ENCODE data around the gene FASTKD3. TPM values are rescaled to one million over a fixed set of nuclear protein-coding genes. Genes with fewer than 3 reads are reported as not detected.

The FASTKD3 gene
- total RNA-seq, 1 donor from 2014 or later = 9.4 TPM

DNA sequence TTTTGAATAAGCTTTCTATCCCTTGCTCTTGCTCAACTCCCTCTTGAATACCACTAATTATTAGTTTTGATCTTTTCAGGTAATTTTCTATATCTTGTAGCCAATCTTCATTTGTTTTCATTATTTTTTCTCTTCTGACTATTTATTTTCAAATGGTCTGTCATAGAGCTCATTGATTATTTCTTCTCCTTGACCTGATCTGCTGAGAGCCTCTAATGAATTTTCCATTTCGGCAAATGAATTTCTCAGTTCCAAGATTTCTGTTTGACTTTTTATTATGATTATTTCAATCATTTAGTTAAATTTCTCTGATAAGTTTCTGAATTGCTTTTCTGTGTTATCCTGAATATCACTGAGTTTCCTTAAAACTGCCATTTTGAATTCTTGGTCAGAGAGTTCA, 39.5 kb upstream of the FASTKD3 start:
- no peak for DNase-seq
- H3K9me3 ChIP-seq = peaks cover 24% of the 10 kb centered on the region
- no peak overlapping the region for H3K4me3 ChIP-seq
- H3K27ac ChIP-seq = no peak overlapping the region
- no peak for ATAC-seq
- peaks cover 11% of the 10 kb centered on the region for H3K36me3 ChIP-seq
- H3K4me1 ChIP-seq = no peaks in the 10 kb centered on the region
- TF ChIP-seq CTCF (IDR thresholded peaks at IDR 0.05) = no peak
- no peaks in the 10 kb centered on the region for H3K27me3 ChIP-seq (ENCODE audit: low read depth)
- intact Hi-C loops (cut with DNase I) = no loop called here

GRCh38 chr5:7907612-7908011, 38.8 kb upstream of the FASTKD3 start:
- H3K9me3 ChIP-seq = peaks cover 21% of the 10 kb centered on the region
- DNase-seq (no peak), ATAC-seq (no peak)
- H3K27ac ChIP-seq = no peak overlapping the region
- H3K36me3 ChIP-seq = peaks cover 18% of the 10 kb centered on the region
- TF ChIP-seq CTCF (IDR thresholded peaks at IDR 0.05) = no peak
- H3K27me3 ChIP-seq (ENCODE audit: low read depth) = no peaks in the 10 kb centered on the region
- intact Hi-C loops (cut with DNase I) = no loop called here
- H3K4me1 ChIP-seq = no peaks in the 10 kb centered on the region
- no peak overlapping the region for H3K4me3 ChIP-seq

- Histone ChIP-seq H3K9me3 (peaks cover 12% of the 10 kb centered on the region), H3K36me3 (peaks cover 49% of the 10 kb centered on the region), H3K27ac (no peak overlapping the region), H3K27me3 (ENCODE audit: low read depth) (no peaks in the 10 kb centered on the region), H3K4me1 (no peaks in the 10 kb centered on the region), H3K4me3 (no peak overlapping the region)
- intact Hi-C loops (cut with DNase I) = no loop called here
- ATAC-seq (no peak), DNase-seq (no peak)
- TF ChIP-seq CTCF (IDR thresholded peaks at IDR 0.05) = no peak
These were observed 35.3 kb upstream of the FASTKD3 start for GRCh38 chr5:7904170-7904569.

- H3K36me3 ChIP-seq = peaks cover 57% of the 10 kb centered on the region
- intact Hi-C loops (cut with DNase I) = no loop called here
- TF ChIP-seq CTCF (IDR thresholded peaks at IDR 0.05) = no peak
These were observed 34.1 kb upstream of the FASTKD3 start for GRCh38 chr5:7902666-7903625.

GRCh38 chr5:7902201-7902600, 33.4 kb upstream of the FASTKD3 start:
- ATAC-seq (no peak), DNase-seq (no peak)
- no peak for TF ChIP-seq CTCF (IDR thresholded peaks at IDR 0.05)
- Histone ChIP-seq H3K27ac (no peak overlapping the region), H3K9me3 (no peaks in the 10 kb centered on the region), H3K27me3 (ENCODE audit: low read depth) (no peaks in the 10 kb centered on the region), H3K4me3 (no peak overlapping the region), H3K36me3 (peaks cover 65% of the 10 kb centered on the region), H3K4me1 (no peaks in the 10 kb centered on the region)
- intact Hi-C loops (cut with DNase I) = no loop called here

More at GRCh38 chr5:7902666-7903625, 34.1 kb upstream of the FASTKD3 start:
- peaks cover 6% of the 10 kb centered on the region for H3K9me3 ChIP-seq
- DNase-seq = no peak
- peak in 1 of 2 donors; percentile 16 for ATAC-seq
- H3K4me1 ChIP-seq = no peaks in the 10 kb centered on the region
- H3K27me3 ChIP-seq (ENCODE audit: low read depth) = no peaks in the 10 kb centered on the region
- H3K4me3 ChIP-seq = no peak overlapping the region
- H3K27ac ChIP-seq = no peak overlapping the region

Measured in lower lobe of right lung (tissue), 2 donors.